SK-N-MC (cell line): Measurements from ENCODE around the gene AAK1.

Experiments used
- DNase-seq: peaks from one replicate; pipeline ENCODE4 v3.0.0-alpha.2; 2011; ENCODE audit warnings: low read depth, low spot score
- H3K27ac ChIP-seq: fragments of 200-600 bp; sonication (generic); 2 replicates; pipeline ENCODE4 v1.5.1; 2016; ENCODE audit warnings: mixed run types
- H3K36me3 ChIP-seq: fragments of 200-600 bp; sonication (generic); 2 replicates; pipeline ENCODE4 v1.6.1; 2017; ENCODE audit warnings: antibody characterized with exemption, low read length, mixed read lengths; ENCODE audit not compliant: insufficient read depth
- H3K4me3 ChIP-seq: fragments of 200-600 bp; sonication (generic); 2 replicates; pipeline ENCODE4 v1.5.1; 2016
- H3K9ac ChIP-seq: fragments of 200-600 bp; sonication (generic); 2 replicates; pipeline ENCODE4 v1.8.0; 2017; ENCODE audit warnings: mixed run types, mixed read lengths; ENCODE audit not compliant: insufficient read length
- H3K9me3 ChIP-seq: fragments of 200-600 bp; sonication (generic); 2 replicates; pipeline ENCODE4 v1.6.1; 2017; ENCODE audit warnings: low read depth, mild to moderate bottlenecking, antibody characterized with exemption, low read length, moderate library complexity, mixed read lengths
- EZH2 ChIP-seq: fragments of 200-600 bp; sonication (generic); IDR thresholded peaks from one replicate; pipeline ENCODE4 v1.6.1; 2017; ENCODE audit warnings: antibody characterized with exemption
- FOXP2 ChIP-seq: optimal IDR thresholded peaks from 2 replicates; pipeline ENCODE3; 2011; ENCODE audit warnings: mild to moderate bottlenecking, moderate library complexity; ENCODE audit not compliant: insufficient read depth; ENCODE audit errors: extremely low read length, control extremely low read depth
- POLR2AphosphoS5 ChIP-seq: IDR thresholded peaks from 2 replicates; pipeline ENCODE4 v1.6.1; 2012; ENCODE audit warnings: mild to moderate bottlenecking, low read depth, low read length, borderline replicate concordance

Gene AAK1

GRCh38 chr2:69494126-69494525 lies 149.4 kb downstream of the AAK1 start:
- no peak overlapping the region for H3K27ac ChIP-seq

GRCh38 chr2:69493268-69493667 lies 150.3 kb downstream of the AAK1 start:
- Histone ChIP-seq H3K27ac (no peak overlapping the region), H3K9me3 (no peaks in the 10 kb centered on the region), H3K36me3 (no peaks in the 10 kb centered on the region), H3K4me3 (no peak overlapping the region), H3K9ac (no peak overlapping the region)
- no peak for DNase-seq
- no peak for TF ChIP-seq FOXP2
- TF ChIP-seq EZH2: no peak
- no peak for TF ChIP-seq POLR2AphosphoS5

More at GRCh38 chr2:69494126-69494525, 149.4 kb downstream of the AAK1 start:
- TF ChIP-seq POLR2AphosphoS5: no peak
- TF ChIP-seq EZH2: no peak
- TF ChIP-seq FOXP2: no peak
- no peak overlapping the region for H3K4me3 ChIP-seq
- DNase-seq: no peak
- no peaks in the 10 kb centered on the region for H3K9me3 ChIP-seq
- H3K36me3 ChIP-seq: no peaks in the 10 kb centered on the region
- no peak overlapping the region for H3K9ac ChIP-seq

- H3K27ac ChIP-seq: no peak overlapping the region
- H3K9ac ChIP-seq: no peak overlapping the region
- no peaks in the 10 kb centered on the region for H3K36me3 ChIP-seq
- no peaks in the 10 kb centered on the region for H3K9me3 ChIP-seq
- no peak overlapping the region for H3K4me3 ChIP-seq
- no peak for DNase-seq
- TF ChIP-seq POLR2AphosphoS5: no peak
- no peak for TF ChIP-seq FOXP2
- TF ChIP-seq EZH2: no peak
Measured at GRCh38 chr2:69491864-69492263, 151.7 kb downstream of the AAK1 start.

GRCh38 chr2:69490486-69490885 lies 153.1 kb downstream of the AAK1 start:
- TF ChIP-seq POLR2AphosphoS5: no peak
- TF ChIP-seq FOXP2: no peak
- TF ChIP-seq EZH2: no peak
- DNase-seq: no peak
- H3K9me3 ChIP-seq: no peaks in the 10 kb centered on the region
- no peaks in the 10 kb centered on the region for H3K36me3 ChIP-seq
- H3K4me3 ChIP-seq: no peak overlapping the region
- no peak overlapping the region for H3K9ac ChIP-seq
- no peak overlapping the region for H3K27ac ChIP-seq

GRCh38 chr2:69489793-69490192 lies 153.7 kb downstream of the AAK1 start:
- Histone ChIP-seq H3K27ac (no peak overlapping the region), H3K9ac (no peak overlapping the region), H3K9me3 (no peaks in the 10 kb centered on the region), H3K4me3 (no peak overlapping the region), H3K36me3 (no peaks in the 10 kb centered on the region)
- TF ChIP-seq EZH2: no peak
- DNase-seq: no peak

GRCh38 chr2:69483696-69484095 lies 159.8 kb downstream of the AAK1 start:
- H3K9me3 ChIP-seq: no peaks in the 10 kb centered on the region
- H3K9ac ChIP-seq: no peak overlapping the region
- H3K4me3 ChIP-seq: no peak overlapping the region
- TF ChIP-seq EZH2 (no peak), POLR2AphosphoS5 (no peak), FOXP2 (no peak)
- H3K36me3 ChIP-seq: no peaks in the 10 kb centered on the region
- H3K27ac ChIP-seq: no peak overlapping the region
- DNase-seq: no peak

GRCh38 chr2:69483024-69483423 lies 160.5 kb downstream of the AAK1 start:
- no peak for DNase-seq
- H3K4me3 ChIP-seq: no peak overlapping the region
- TF ChIP-seq FOXP2 (no peak), POLR2AphosphoS5 (no peak), EZH2 (no peak)

GRCh38 chr2:69482471-69482870 lies 161.1 kb downstream of the AAK1 start:
- DNase-seq: no peak

More at GRCh38 chr2:69483024-69483423, 160.5 kb downstream of the AAK1 start:
- Histone ChIP-seq H3K36me3 (no peaks in the 10 kb centered on the region), H3K9me3 (no peaks in the 10 kb centered on the region), H3K9ac (no peak overlapping the region), H3K27ac (no peak overlapping the region)

GRCh38 chr2:69481421-69481820 lies 162.1 kb downstream of the AAK1 start:
- no peak for TF ChIP-seq FOXP2
- no peak for TF ChIP-seq POLR2AphosphoS5
- TF ChIP-seq EZH2: no peak
- no peak overlapping the region for H3K9ac ChIP-seq
- H3K27ac ChIP-seq: no peak overlapping the region
- DNase-seq: no peak
- no peaks in the 10 kb centered on the region for H3K36me3 ChIP-seq
- no peaks in the 10 kb centered on the region for H3K9me3 ChIP-seq
- no peak overlapping the region for H3K4me3 ChIP-seq

More at GRCh38 chr2:69482471-69482870, 161.1 kb downstream of the AAK1 start:
- H3K27ac ChIP-seq: no peak overlapping the region
- H3K9me3 ChIP-seq: no peaks in the 10 kb centered on the region
- TF ChIP-seq FOXP2: no peak
- TF ChIP-seq EZH2: no peak
- TF ChIP-seq POLR2AphosphoS5: no peak
- no peak overlapping the region for H3K9ac ChIP-seq
- no peak overlapping the region for H3K4me3 ChIP-seq
- no peaks in the 10 kb centered on the region for H3K36me3 ChIP-seq
